GM12873 (cell line): ENCODE data around the gene PAQR9.
A peak's percentile ranks its signal among the peaks of the same experiment; 100 is the strongest.

Experiments used
- CTCF ChIP-seq: IDR thresholded peaks from 2 replicates; pipeline ENCODE4 v1.5.1; 2012; ENCODE audit warnings: low read depth, mild to moderate bottlenecking, moderate library complexity, low read length, control low read depth; ENCODE audit not compliant: insufficient read depth; ENCODE audit errors: missing control alignments

The PAQR9 gene

DNA sequence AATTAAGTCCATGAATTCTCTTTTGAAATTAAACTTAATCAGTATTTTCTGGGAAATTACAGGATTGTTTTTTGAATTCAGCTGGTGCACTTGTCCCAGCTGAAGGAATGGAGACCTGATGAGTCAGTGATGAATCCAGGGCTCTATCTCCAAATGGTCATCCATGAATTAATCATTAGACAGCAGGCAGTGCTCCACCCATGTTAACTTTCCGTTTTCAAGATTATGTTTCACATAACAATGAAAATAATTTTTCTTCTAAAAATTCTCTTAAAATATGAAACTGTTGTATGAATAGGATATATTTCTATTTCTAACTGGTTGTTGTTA lies 13.9 kb upstream of the PAQR9 start:
- no peak for TF ChIP-seq CTCF

DNA sequence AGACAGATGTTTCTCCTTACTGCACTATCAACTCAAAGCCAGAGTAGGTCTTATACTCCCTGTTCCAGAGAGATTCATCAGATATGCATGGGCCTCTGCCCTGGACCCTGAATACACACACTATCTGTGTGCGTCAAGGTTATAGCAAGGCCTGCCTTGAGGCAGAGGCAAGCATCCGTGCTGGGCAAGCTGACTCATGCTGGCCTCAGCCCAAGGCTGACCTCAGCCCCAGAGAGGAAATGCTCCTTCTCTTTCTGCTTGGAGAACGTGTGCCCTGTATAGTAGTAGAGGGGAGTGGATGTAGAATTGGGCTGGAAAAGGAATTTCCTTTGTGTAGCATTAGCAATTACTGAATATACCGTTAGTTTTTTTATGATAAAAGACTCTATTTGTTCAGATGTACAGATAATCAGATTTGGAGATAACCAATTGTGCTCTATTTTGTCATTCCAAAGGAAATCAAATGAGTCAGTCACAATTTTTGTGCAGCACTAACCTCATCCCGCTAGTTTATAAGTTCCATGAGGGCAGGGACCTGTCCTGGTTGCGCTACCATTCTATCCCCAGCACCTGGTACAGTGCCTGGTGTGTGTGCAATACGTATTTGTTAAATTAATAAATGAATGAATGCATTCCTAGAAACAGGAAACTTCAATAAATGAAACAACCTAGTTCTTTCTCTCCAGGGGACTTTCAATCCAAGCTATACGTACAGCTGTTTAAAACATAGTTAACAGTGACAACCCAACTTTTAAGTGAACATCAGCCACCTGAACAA lies 13.3 kb upstream of the PAQR9 start:
- TF ChIP-seq CTCF = no peak

DNA sequence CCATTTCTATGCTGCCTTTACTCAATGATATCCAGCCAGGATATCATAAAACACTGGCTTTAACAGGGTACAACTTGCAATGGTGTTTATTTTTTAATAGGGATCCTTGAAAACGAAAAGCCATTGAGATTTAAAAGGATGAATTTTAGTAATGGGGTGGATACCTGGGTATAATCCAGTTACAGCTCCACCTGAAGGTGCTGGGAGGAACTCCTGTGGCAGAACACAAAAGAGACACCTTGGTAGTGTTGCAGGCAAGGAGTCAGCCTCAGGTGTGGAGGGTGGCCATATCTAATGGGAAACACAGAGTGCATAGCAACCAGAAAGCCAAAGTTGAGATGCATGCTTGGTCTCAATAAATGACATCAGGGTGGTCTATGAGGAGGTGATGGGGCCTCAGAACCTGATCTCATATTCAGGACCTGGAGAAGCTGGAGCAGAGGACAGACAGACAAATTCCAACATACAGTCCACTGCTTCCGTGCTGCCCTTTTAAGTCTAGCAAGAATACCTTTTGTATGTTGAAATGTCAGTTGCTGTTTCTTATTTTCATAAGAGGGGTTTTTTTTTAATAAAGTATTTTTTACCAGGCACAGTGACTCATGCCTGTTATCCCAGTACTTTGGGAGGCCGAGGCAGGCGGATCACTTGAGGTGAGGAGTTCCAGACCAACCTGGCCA lies 12.0 kb upstream of the PAQR9 start:
- TF ChIP-seq CTCF = peak; percentile 26

- TF ChIP-seq CTCF = no peak
Observed at GRCh38 chr3:142973217-142974009, 9.9 kb upstream of the PAQR9 start.

GRCh38 chr3:142972092-142972753 lies 8.7 kb upstream of the PAQR9 start:
- no peak for TF ChIP-seq CTCF

- TF ChIP-seq CTCF = no peak
Observed at GRCh38 chr3:142971431-142971830, 8.0 kb upstream of the PAQR9 start.
